Bone marrow (tissue), 2 donors: ENCODE measurements around the gene PDE1C.
A peak's percentile ranks its signal among the peaks of the same experiment; 100 is the strongest.
"Not testable (repeated sequence)": the region's sequence is repeated elsewhere in the genome, so short reads cannot be mapped to it uniquely, and the experiment has no call there.

Experiments
- DNase-seq, 2 donors: peaks; one replicate each; lab custom pipeline; 2025; lab: John Stamatoyannopoulos, UW

PDE1C gene

DNA sequence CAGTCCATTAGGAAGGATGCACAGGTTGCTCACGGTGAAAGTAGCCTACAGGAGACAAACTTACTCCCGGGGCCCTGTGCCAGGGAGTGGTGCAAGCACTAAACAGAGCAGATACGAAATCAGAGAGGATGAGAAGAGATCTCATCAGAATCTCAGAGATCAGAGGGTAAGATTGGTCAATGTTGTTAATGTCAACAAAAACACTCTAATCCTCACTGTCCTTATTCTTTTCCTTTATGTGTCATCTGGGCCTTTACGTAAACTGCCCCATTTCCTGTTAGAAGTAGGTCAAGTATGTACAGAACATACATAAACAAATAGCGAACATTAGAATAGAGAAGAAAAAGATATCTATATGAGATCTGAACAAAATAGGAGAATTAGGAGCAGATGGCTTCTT, 220.1 kb downstream of the PDE1C start:
- no peak for DNase-seq

DNA sequence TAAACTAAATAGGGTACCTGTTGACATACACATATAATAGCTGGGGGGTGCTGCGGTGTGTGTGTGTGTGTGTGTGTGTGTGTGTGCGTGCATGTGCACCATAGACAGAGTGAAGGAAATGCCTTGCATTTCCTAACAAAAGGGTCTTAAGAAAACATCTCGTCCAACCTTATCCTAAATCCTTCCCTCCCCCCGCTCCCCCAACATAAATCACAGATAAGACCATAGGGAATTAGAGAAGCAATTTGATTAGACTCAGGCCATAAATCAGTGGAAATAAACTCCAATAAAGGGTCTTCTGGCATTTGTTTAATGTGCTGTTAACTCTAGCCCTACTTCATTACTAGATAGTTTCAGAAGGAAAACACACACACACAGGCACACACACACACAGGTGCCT, 234.7 kb downstream of the PDE1C start:
- no peak for DNase-seq

DNA sequence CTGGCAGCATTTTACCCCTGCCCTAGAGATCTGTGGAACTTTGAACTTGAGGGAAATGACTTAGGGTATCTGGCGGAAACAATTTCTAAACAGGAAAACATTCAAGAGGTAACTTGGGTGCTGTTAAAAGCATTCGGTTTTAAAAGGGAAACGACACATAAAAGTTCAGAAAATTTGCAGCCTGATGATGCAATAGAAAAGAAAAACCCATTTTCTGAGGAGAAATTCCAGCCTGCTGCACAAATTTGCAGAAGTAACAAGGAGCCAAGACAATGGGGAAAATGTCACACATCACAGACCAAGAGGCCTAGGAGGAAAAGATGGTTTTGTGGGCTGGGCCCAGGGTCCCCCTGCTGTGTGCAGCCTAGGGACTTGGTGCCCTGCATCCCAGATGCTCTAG, 236.6 kb downstream of the PDE1C start:
- DNase-seq, result not testable (repeated sequence)

DNA sequence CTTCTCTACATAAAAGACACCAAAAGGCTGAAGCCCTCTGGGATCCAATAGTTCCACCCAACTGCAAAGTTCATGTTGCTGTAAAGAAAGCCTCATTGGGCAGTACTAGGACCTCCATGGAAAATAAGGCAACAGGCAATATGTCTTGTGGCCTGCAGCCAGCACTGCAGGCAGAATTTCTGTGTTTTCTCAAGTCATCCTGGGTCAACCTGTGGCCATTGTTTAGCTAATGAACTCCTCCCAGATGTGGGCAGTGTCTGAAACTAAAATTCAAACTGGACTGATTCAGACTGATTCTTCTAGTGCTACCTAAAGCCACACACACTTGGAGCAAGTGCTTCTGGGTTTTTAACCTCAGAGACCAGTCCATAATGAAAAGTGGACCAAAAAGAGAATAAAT, 241.7 kb downstream of the PDE1C start:
- DNase-seq, result no peak

DNA sequence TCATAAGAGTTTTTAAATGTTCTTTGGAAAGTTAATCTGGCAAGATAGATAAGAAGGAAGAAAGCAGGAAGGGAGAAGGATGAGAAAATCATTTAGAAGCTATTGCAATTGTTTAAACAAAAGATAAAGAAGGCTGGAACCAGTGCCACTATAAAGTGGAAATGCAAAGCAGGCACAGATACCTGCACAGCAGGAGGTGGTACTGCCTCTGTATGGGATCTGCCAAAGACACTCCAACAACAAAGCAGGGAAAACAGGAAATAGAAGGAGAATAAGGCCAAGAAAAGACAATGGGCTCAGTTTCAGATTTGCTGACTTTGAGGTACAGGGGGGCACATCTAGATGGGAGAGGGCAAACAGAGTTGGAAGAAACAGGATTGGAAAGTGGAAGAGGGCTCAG, 244.6 kb downstream of the PDE1C start:
- no peak for DNase-seq

DNA sequence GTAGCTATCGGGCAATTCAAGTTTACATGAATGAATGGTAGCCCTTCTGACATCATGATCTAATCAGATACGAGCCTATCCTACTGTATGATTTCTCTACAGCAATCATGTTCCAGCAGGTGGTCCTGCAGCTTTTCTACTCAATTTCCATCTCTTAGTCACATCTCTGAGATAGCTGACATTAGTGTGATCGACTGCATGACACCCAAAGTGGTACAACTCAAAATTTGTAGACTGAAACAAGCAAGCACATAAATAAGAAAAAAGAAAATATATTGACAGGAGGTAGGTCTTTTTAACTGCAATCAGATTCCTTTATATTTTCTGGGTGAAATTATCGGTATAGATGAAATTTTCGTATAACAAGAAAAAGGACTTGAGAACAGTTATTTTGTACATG, 251.2 kb downstream of the PDE1C start:
- no peak for DNase-seq

DNA sequence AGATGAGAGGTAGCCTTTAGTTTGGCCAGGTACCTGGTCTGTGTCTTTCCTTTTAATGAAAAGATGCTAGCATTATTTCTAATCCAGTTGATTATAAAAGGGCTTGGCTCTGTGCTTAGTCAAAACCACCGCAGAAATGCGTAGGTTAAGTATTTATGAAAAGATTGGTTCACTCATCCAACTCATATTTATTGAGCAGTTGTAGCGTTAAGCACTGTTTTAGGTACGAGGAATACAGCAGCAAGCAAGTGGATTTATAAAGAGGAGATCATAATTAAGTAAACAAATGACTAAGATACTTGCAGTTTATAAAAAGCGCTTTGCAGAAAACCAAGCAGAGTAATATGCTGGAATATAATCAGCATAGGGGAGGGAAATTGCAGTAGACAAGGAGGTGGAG, 253.4 kb downstream of the PDE1C start:
- no peak for DNase-seq

DNA sequence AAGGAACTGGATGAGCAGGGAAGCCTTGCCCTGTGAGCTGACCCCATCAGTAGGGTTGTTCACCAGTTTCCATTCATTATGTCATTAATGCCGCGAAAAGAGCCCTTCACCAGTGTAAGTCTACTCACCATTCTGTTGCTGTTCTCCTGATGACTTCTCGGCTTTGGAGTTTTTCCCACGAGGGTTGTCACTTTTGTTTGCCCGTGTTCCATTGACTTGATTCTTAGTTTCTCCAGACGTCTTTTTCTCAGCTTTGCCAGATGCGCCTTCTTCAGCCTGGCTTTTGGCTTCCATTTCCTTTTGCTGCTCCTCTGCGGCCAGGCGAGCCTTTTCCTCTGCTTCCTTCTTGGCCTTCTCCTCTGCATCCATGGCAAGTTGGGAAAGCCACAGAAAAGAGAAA, 254.4 kb downstream of the PDE1C start:
- DNase-seq, result no peak

DNA sequence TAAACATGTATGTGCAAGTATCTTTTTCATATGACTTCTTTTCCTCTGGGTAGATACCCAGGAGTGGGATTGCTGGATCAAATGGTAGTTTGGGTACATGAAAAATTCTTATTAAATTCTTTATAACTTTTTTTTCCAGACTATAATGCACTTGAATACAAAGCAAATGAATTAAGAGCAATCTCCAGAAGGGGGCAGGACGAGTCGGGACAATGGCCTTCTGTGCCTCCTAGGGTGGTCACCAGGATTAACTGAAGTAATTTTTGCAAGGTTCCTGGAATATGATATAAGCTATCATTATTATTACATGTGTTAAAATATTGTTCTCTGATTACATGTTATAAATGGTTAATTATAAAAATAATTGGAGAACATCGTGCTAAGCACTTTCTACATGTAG, 256.0 kb downstream of the PDE1C start:
- no peak for DNase-seq

DNA sequence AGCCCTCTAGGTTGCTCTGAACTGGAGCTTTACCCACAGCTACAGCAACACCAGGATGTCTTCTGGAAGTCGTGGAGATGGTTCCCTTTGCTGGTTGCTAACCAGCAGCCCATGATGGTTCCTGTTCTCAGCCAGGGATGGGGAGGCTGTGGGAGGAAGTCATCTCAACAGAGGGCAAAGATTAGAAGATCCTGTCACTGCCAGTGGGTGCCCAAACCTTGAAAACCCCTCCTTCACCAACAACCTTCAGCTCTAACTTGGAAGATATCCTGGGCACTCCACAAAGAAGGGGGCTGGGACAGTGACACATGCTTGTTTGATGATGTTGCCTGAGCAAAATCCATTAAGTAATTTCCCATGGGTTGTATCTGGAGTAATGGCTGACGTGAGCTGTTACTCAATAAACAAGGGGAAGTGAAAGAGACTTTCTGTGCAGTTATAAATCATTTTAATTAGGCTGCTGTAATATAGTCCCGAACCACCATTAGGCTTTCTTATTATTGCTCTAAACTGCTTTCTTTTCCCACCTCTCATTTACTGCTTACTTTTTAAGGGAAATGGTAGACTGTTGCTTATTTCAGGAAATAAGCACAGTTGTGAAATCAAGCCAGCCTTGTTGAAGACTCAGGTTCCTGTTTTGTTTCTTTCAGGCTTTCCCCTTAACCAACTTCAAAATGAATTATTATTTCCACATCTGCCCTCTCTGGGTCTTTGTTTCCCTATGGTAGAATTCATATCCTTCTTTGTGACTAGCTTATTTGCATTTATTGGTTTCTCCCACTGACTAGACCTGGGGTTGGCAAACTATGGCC, 258.4 kb downstream of the PDE1C start:
- peak; percentile 39 to 70 for DNase-seq

DNA sequence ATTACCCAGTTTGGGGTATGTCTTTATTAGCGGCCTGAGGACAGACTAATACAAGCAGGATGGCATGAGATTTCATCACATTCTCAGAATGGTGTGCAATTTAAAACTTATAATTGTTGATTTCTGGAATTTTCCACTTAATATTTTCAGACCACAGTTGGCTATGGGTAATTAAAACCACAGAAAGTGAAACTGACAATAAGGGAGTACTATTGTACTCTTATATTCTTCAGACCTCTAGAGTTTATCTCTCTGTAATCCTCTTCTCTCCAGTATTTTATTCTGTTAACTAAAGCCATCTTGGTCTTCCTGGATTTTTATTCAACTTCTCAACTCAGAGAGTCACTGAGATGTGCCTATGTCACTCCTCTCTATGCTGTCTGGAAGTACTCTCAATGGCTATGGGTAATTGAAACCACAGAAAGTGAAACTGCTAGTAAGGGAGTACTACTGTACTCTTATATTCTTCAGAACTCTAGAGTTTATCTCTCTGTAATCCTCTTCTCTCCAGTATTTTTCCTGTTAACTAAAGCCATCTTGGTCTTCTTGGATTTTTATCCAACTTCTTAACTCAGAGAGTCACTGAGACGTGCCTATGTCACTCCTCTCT, 264.9 kb downstream of the PDE1C start:
- DNase-seq, result no peak

DNA sequence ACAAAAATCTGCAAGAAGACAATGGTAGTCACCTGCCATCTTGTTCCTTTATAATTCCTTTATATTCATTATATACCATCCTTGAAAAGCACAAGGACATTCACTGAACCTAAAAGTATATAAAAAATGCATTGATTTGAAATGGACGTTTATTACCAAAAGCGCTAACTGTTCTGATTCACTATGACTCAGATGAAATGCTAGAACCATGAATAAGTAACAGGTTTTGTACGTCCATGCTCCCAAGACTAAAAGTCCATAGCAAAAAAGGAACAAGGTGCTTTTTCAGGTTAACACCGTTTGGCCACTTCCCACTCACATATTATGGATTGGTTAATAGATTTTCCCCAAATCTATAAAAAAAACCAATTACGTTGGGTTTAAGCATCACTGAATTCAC, 273.8 kb downstream of the PDE1C start:
- no peak for DNase-seq

DNA sequence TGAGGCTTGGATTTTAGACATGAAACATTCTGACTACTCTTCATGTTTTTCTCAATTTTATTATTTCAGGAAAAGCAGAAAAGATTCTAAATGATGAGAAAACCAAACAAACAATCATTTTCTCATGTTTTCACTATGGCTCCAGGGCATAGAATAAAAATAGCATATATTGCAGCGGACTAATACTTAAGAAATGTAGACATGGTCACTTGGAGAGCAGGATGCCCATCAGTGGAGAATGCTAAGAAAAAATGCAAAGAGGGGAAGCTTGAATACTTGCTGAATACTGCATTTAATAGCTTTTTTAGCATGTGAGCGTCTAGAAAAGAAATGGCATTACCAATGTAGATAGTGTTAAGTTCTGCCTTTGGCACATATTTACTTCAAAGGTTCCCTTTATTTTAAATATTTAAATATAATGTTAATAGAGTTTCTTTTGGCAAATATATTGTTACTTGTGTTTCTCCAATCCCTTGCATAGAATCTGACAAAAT, 275.3 kb downstream of the PDE1C start:
- DNase-seq, result no peak

DNA sequence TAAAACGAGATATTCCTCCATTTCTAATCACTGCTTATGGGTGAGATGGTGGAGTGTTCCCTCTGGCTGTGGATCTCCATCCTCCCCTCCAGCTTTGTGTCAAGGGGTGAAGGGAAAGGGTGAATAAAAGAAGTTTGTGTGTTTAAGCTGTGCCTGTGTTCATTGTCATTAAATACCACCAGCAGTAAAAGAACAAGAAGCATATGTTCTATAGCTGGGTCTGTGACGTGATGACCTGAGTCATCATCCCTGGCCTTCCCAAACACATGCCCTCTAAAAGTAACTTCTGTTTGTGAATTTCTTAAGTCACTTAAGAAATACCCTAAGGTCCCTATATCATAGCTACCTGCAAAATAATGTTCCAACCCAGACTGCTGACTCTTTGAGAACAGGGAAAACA, 278.3 kb downstream of the PDE1C start:
- no peak for DNase-seq

DNA sequence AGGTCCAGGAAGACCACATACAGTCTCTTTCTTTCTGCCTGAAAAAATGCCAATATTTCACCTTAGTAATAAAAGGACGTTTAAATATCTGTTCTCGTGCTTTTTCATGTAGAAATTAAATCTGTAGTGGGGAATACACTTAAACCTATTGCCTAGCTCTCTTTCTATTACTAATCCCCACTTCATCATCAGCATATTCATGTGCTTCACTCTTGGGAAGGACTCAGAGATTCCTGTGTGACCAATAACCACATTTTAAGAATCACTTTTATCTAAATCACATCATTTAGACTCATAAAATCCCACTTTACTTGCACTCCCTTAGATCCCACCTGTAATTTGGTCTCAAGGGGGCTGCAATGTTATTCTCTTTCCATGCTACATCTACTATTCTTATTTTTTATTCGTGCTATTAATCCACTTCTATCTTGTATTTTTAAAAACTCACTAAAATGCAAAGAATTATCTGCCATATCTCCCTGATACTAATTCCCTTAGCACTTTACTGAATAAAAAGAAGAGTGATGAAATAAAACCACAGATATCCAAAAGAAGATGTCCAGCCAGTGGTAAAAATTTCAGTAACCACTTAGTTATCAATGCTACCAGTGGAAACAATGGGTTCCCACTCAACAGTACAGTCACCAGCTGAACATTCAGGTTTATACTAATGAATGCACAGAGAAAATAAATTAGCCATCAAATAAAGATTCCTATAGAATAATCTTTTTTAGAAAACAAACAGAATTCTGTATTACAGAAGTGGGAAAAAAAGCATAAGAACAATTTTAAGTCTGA, 281.1 kb downstream of the PDE1C start:
- DNase-seq, result no peak

DNA sequence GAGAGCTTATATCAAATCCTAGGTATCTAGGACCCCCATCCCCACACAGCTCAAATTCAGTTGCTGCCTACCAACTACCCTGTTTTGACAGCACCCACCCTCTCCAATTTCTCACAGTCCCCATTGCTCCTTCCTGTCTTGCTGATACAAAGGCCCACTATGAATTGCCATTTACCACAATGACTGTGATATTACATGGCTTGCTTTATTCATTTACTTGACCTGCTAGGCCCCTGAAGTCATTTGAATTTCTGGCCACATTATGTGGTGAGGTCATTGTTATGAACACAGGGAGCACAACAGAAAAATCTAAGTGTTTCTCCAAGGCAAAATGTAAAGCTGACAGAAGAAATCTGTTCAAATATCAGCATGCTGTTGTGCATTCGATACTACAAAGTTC, 281.8 kb downstream of the PDE1C start:
- no peak for DNase-seq

DNA sequence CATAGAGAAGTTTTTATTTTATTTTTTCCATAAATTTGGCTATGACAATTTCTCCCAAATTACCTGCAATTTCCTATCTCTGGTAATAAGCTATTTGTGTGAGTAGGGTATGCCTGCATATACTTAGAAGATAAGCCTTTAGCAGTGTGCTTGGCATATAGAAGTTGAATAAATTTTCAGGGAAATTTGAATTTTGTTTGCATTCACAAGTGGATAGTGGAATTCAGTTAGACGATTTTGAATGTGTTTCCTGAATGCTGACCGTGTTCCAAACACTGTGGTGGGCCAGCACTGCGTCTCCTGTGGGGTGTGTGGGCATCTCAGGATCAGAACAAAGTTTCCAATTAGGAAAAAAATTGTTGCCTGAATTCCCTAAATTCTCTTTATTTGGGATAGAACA, 283.9 kb downstream of the PDE1C start:
- no peak for DNase-seq

DNA sequence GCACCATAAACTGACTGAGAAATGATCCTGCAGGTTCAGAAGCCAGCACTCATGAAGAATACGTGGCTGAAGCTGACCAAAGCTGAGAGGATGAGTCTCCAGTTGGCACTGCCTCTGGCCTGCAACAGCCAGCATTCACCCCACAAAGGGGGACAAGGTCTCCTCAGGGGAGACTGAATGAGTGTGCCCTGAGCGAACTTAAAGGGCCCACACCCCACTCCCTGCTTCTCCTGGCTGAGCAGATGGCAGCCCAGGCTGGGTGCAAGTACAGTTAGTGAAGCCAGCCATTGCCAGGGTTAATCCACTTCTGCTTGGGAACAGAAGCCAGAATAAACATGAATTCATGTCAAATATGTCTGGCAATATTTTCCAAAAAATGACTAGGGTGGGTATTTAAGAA, 285.1 kb downstream of the PDE1C start:
- no peak for DNase-seq

DNA sequence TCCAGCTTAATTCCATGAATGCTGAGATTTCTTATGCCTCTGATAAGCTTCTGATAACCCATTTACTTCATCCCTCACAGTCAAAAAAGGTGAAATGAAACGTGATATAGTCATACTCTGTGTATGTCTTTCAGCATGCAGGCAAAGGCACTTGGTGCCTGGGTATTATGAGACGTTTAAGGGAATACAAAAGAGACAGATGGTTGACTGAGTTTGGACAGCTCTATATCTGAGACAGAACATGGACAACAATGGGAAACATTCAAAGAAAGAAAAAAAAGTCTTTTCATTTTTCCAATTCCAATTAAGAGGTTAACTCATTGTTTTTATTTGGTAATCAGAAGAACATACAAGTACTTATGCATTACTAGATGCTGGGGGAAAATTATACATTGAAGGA, 287.0 kb downstream of the PDE1C start:
- DNase-seq, result no peak

DNA sequence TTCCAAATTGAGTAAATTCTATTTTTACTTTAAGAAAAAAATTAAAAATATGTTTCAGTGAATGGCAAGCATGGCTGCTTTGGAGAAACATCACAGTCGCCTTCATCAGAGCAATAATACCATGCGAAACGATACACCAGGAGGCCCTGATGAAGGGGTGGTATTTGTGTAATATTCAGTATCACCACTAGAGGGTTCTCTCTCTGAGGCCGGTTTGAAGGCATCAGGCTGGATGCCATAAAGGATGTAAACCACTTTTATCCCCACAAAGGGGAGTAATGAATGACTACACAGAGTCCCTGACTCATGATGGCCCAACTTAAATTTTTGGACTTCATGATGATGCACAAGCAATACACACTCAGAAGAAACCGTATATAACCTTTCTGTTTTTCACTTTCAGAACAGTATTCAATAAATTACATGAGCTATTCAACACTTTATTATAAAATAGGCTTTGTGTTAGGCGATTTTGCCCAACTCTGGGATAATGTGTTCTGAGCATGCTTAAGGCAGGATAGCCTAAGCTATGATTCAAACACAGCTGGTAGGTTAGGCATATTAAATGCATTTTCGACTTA, 287.7 kb downstream of the PDE1C start:
- peak in 1 of 2 donors; percentile 41 for DNase-seq

DNA sequence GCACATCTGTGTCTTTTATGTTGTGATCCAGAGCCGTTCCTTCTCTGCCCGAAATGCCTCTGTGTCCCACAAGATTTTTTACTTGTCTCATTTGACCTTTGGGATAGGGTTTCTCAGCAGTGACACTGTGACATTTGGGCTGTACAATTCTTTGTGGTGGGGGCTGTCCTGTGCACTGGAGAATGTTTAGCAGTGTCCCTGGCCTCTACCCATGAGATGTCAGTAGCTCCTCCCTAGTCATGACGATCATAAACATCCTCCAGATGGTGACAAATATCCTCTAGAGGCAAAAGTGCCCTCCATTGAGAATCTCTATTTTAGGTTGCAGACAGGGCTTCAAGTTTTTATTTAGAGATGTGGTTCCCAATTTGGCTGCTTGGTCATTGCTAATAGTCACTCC, 291.9 kb downstream of the PDE1C start:
- DNase-seq, result no peak

DNA sequence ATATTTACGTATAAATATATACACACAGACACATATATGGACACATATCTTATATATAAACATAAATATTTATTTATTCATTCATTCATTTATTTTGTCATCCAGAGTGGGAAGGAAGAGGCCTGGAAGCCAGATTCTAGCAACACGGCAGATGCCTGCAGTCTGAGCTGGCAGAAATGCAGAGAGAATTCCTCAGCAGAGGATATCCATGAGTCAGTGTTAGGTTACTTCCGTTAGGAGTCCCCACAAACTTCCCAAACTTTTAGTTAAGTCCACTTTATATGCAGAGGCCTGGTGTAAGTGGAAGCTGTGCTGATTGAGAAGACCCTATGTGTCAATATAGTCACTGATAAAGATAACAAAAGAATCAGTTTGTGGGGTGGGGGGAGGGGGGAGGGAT, 293.6 kb downstream of the PDE1C start:
- DNase-seq, result no peak

DNA sequence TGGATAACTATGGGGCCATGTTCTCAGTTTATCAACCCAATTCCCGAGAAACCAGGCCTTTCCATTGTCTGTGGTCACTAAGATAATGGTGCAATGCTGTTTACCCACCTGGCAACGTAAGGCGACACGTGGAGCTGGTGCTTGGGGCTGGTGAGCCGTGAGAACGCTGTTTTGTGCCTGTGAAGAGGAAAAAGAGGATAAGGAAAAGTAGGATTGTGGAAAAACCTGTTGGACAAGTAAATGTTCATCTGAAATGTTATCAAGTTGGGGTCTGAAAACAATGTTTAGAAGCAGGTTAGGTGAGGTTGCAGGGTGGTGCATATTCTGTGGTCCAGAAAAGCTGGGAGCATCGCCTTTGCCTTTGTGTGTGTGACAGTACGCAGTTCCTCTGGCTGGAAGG, 294.7 kb downstream of the PDE1C start:
- no peak for DNase-seq
